NCI-H1436 (cell line): ENCODE results near the gene CPXM2.

ENCODE experiments used
- DNase-seq: peaks from one replicate; lab custom pipeline; 2025; lab: John Stamatoyannopoulos, UW

Gene CPXM2

GRCh38 chr10:123869020-123869414 lies 22.6 kb downstream of the CPXM2 start:
- DNase-seq: no peak

DNA sequence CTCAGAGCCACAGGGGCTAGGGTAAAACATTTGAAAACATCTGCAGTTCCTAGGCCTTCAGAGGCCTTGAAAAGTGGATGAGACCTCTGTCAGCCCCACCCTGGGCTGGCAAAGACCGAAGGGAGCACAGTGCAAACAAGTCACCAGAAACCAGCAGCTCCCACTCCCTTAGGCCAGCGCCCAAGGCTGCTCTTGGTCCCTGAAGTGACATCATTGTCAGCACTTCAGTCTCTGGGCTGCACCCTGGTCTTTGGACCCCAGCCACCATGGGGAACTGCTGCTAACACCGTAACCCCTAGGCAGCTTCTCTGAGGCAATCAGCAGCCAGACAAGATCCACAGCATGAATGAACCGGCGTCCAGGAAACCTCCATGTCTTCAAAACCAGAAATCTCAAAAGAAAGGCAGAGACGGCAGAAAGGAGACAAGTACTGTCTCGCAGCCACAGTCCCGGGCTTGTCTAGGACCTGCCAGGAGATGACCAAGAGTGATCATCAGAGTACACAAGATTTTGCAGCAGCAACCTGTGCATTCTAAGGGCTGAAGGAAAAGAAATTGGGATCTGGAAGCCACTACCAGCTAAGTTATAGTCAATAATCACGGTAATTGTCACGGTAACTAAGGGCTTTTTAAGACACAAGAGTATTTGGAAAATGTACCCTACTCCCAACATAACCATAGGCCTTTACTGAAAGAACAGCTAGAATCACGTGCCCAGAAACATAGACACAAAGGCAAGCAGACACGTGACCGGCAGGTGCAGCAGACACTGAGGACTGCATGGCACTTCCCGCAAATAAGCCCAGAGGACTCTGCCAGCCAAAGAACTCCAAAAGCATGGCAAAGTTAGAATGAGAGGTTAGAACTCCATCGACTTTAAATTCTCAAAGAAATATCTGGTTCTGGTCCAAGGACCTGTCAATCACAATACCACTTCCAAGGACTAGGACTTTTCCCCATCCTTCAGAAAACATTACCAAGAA lies 23.3 kb downstream of the CPXM2 start:
- DNase-seq: peak; percentile 9

DNA sequence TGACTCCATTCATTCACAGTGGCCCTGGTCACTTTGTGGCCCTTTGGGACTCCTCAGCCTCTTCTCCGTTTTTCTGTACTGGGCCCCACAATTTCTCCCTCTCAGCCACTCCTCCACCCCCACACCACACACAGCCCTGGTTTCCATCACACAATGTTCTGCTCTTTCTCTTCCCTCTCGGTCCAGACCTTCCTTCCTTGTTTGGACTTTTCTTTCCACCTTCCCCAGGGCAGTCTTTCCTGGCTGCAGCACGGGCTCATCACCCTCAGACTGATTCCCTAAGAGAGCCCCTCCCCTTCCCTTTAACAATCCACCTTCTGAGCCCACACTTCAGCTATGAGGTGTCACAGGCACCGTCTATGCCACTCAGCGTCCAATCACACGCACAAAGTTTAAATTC lies 25.7 kb downstream of the CPXM2 start:
- DNase-seq: no peak

DNA sequence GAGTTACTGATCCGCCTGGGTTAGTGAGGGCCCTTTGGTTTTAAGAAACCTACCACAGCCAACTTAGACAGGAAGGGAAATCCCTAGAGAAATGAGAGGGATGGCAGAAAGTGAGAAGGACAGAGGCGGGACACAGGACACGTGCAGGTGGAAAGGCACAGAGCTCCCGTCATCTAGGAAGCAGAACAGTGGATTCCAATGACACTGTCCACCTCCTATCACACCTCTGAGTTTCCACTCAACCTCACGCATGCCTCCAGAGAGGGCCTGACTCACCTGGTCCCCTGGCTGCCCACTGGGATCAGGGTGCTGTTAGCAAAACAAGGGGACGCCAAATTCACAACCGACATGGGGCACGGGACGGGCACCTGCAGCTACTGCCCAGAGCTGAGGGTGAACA lies 26.3 kb downstream of the CPXM2 start:
- no peak for DNase-seq

GRCh38 chr10:123864923-123865322 lies 26.7 kb downstream of the CPXM2 start:
- no peak for DNase-seq

- no peak for DNase-seq
These were observed 27.7 kb downstream of the CPXM2 start for GRCh38 chr10:123863721-123864482.

DNA sequence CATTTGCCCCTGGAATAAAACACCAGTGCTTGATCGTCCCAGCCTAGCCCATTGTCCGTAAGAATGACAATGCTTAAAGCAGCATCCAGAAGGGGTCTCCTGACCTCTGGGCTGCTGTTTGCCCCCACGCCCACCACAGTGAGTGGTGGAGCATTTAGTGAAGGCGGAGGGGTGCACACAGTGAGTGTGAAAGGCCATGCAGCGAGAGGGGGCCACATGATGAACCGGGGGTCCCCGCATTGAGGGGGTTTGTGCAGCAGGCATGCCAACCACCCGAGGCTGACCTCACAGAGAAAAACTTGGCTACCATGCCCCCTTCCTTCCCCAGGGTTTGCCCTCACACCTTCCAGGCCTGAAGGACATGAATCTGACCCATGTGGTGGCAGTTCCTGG lies 28.4 kb downstream of the CPXM2 start:
- no peak for DNase-seq

GRCh38 chr10:123862421-123863182 lies 29.0 kb downstream of the CPXM2 start:
- no peak for DNase-seq

DNA sequence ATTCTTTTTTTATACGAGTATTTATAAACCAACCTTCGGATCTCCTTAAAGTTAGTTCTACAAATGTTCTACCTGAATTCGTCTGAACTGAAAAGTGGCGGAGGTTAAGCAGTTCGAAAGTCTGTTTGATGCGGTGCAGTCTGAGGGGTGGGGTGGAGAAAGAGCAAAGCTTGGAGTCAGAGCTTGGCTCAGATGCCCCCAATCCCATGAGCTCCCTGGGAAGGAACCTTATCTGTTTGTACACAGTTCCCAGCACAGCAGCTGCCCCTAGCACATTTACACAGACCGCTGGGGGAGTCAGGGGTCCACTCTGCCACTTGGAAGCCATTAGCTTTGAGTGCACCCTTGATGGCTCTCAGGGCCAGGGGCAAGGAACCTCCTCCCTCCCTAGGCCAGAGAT lies 30.8 kb downstream of the CPXM2 start:
- DNase-seq: no peak

GRCh38 chr10:123860209-123860608 lies 31.4 kb downstream of the CPXM2 start:
- no peak for DNase-seq

DNA sequence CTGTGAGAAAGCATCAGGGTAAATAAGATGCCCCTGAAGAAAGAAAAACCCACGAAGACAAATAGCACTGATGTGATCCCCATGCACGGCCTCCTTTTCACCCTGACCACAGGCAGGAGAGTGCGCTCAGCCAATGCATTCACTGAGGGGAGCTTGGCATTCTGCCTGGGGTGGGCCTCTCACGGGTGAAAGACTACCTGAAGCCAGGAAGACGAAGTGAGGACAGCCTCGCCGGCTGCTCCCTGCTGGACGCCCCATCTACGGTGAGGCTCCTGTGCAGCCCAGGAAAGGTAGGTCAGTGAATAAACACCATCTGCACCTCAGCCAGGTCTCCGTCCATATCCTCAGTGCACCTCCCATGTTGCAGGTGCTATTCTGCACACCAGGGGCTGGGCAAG lies 32.0 kb downstream of the CPXM2 start:
- no peak for DNase-seq

- no peak for DNase-seq
These were observed 32.5 kb downstream of the CPXM2 start for GRCh38 chr10:123858907-123859652.

DNA sequence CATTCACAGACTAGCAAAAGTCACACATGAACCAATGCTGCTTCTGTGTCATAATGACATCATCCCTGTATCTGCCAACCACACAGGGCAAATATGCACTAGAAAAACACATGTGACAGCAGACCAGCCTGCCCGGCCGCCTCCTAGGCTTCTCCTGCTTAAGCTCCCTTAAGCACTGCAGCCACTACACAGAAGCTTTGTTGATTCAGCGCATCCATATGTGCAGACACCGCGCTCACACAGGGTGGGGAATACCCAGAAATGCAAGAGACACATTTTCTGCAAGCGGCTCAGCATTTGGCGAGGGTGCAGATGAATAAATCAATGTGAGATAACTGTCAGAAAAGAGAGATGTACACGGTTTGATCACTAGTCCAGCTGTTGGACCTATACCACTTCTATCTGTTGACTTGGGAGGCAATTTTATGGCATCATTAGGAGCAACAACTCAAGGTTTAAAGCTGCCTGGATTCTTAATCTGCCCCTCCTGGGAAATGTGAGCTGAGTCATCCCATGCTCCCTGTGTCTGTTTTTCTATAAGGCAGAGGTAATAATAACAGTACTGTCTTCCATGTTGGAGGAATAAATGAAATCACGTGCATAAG lies 33.4 kb downstream of the CPXM2 start:
- DNase-seq: no peak

DNA sequence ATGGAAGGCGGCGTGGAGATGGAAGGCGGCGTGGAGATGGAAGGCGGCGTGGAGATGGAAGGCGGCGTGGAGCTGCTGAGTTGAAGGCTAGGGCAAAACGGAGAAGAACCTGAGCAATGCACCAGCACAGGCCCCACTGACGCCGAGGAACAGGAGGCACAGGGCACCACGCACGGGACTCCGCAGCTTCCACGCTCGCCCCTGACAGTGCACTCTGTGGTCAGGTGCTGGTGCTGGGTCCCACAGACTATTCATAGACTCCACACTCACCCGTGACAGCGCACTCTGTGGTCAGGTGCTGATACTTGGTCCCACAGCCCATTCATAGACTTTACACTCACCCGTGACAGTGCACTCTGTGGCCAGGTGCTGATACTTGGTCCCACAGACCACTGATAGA lies 34.0 kb downstream of the CPXM2 start:
- DNase-seq: no peak

DNA sequence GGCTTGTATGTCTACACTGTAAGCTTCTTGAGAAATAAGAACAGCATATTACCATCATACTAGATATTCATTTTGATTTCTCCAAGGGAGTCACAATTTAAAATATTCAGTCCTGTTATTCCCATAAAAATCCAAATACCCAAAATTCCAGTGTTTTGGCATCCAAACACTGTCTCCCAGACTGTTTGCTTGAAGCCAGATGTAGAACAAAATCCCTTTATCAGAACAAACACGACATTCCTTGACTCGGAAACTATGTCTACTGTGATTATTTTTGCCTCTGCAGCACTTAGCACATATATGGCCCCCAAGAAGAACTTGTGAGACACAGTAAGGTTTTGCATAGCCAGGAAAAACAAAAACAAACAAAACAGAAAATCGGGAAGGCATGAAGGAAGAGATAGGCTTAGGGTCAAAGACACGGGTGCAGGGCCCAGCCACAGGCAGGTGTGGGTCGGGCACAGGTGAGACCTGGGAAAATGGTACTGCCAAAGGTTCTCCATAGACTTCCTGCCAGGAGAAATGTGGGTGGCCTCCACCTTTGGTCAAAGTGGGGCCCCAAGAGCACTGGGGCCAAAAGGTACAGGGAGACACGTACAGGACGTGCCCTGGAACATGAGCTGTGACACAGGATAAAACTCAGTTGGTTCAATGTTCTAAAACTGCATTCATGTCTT lies 36.5 kb downstream of the CPXM2 start:
- no peak for DNase-seq

DNA sequence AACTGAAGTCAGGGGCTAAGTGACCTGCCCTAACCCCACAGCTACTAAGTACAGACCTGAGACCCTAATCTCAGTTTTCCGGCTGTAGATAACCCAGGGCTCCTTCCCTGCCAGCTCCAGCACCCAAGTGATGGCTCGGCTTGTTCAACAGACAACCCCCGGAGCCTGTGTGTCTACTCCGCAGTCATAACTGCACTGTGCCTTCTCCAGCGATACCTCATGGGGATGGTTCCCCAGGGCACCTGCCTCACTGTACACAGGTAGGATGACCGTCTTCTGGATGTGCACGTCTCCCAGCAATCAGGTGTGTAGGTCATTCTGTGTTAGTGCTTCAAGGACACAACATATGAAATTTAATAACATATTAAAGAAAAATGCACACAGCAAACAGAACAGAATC lies 37.1 kb downstream of the CPXM2 start:
- DNase-seq: no peak

GRCh38 chr10:123854003-123854402 lies 37.6 kb downstream of the CPXM2 start:
- no peak for DNase-seq

DNA sequence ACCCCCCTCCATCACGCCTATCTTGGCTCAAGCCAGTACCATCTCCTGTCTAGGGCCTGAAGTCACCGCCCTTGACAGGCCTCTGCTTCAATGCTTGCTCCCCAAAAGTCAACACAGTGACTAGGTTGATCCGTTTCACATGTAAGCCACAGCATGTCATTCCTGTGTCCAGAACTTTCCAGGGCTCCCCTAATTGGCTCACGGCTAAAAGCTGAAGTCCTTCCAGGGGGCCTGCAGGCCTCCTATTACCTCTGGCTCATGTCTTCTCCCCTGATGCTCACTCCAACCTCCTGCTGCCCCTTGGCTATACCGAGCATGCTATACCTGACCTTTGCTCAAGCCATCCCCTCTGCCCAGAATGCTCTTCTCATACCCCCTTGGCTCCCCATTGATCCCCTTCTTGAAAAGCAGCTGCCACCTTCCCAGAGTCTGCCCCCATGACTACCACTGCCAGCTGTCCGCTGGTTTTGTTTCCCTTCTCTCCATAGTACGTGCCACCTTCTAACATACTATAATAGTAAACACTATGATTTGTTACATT lies 39.1 kb downstream of the CPXM2 start:
- DNase-seq: no peak

DNA sequence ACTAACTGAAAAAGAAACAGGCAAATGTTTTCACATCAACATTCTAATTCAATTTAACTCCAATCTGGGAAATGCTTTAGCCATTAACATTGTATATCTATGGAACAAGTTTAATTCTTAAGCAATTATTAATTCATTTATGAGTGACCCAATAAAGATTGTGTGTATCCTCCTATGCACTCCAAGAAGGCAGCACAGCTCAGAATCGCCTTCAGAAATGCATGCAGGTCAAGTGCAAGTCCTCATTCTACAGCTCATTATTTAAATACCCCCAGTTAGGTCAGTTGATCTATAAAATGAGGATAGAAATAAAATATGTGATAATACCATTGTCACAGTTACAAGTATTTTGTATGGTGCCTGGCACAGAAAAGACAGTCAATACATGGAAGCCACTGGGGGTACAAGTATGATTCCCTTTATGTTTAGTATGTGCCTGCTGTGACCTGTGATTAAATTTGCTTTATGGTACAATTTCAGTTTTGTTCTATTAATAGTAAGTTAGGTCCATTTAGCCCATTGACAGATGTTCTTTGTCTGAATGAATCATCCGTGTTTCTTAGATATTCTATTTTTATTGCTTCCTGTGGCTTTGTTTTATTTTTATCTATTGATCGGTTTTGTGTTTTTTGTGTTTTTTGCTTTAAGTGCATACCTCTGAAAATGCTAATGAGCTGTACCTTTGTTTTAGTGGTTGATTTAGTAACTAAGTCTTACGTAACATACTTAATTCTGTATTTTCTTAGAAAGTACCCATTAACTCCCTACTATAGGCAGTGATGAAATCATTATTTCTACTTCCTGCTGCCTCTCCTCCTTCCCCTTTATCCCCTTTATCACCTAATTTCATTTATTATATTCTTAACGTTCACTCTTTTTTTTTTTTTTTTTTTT lies 42.8 kb downstream of the CPXM2 start:
- DNase-seq: no peak
